ENCODE data around the gene SDR42E2. TPM values are rescaled to one million over a fixed set of nuclear protein-coding genes. Genes with fewer than 3 reads are reported as not detected.
"Not testable (repeated sequence)": the region's sequence is repeated elsewhere in the genome, so short reads cannot be mapped to it uniquely, and the experiment has no call there.

SDR42E2 gene
- total and polyA plus RNA-seq, 2 of the 8 experiments (the other 6 are each of a cell fraction or from before 2014, with no cell fraction given) = 0.08 TPM; not detected in 1

DNA sequence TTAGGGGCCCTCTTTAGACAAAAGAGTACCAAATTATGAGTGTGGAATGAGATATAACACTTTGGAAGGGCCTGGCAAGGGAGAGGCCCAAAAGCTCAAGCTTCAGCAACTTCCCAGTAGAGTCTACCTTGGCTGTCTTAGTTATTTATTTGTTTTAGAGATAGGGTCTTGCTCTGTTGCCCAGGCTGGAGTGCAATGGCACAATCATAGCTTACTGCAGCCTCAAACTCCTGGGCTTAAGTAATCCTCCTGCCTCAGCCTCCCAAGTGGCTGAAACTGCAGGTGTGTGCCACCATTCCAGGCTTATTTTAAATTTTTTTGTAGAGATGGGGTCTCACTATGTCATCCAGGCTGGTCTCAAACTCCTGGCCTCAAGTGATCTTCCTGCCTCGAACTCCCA, 10.3 kb downstream of the SDR42E2 start:
- H2AK5ac ChIP-seq (ENCODE audit: low read depth, low read length); H4K20me1 ChIP-seq (replicated peaks in 1 of 2; ENCODE audit: control insufficient read depth in 1 of 2, insufficient read depth in 2 of 2, low read length in 2 of 2); H3K27me3 ChIP-seq (replicated peaks in 1 of 4; ENCODE audit: control insufficient read depth in 3 of 4, extremely low read depth in 1 of 4, insufficient read depth in 3 of 4, low read length in 3 of 4); H3K4ac ChIP-seq (replicated peaks; ENCODE audit: insufficient read length, low read depth, low read length); H3K18ac ChIP-seq (ENCODE audit: extremely low read depth, low read length); H3K23me2 ChIP-seq (ENCODE audit: low read depth, low read length); H2BK12ac ChIP-seq (ENCODE audit: low read depth, low read length); H3K4me3 ChIP-seq (ENCODE audit: extremely low read depth in 1 of 4, insufficient read depth in 2 of 4, low read depth in 3 of 4, low read length in 4 of 4); DNase-seq (ENCODE audit: low read depth in 1 of 2, low spot score in 2 of 2); H3K27ac ChIP-seq (ENCODE audit: low read depth, low read length); H3K4me1 ChIP-seq (replicated peaks in 1 of 4; ENCODE audit: control insufficient read depth in 3 of 4, insufficient read depth in 4 of 4, low read length in 3 of 4); H3K14ac ChIP-seq (ENCODE audit: insufficient read length); H3K4me2 ChIP-seq (ENCODE audit: insufficient read depth in 1 of 2, low read depth in 2 of 2, low read length in 2 of 2); H3K9me3 ChIP-seq (ENCODE audit: insufficient read depth in 2 of 2, low read depth in 1 of 2, low read length in 1 of 2); H4K91ac ChIP-seq (replicated peaks; ENCODE audit: insufficient read length, low read length); H2BK20ac ChIP-seq (ENCODE audit: low read length); H3K79me2 ChIP-seq (ENCODE audit: control insufficient read depth in 1 of 2, insufficient read depth in 2 of 2, low read length in 2 of 2); H2AFZ ChIP-seq (ENCODE audit: low read length); H3K23ac ChIP-seq (ENCODE audit: insufficient read length); H3K79me1 ChIP-seq (ENCODE audit: low read depth, low read length); H2BK5ac ChIP-seq (ENCODE audit: low read depth, low read length); H4K5ac ChIP-seq (ENCODE audit: insufficient read length, low read depth, low read length); H3K56ac ChIP-seq (replicated peaks; ENCODE audit: insufficient read length, low read depth, low read length); H3K9ac ChIP-seq (replicated peaks in 1 of 4; ENCODE audit: extremely low read depth in 1 of 4, low read depth in 3 of 4, low read length in 3 of 4); H4K8ac ChIP-seq (ENCODE audit: extremely low read depth, insufficient read depth, low read length); FAIRE-seq; H3K36me3 ChIP-seq (ENCODE audit: control insufficient read depth in 2 of 4, insufficient read depth in 4 of 4, low read length in 3 of 4); H2BK120ac ChIP-seq (replicated peaks; ENCODE audit: low read depth, low read length); H2BK15ac ChIP-seq (ENCODE audit: low read length): not testable (repeated sequence)
- WGBS, 2 experiments (ENCODE audit: extremely low coverage in 1 of 2, insufficient coverage in 1 of 2, insufficient read length in 1 of 2, insufficient replicate concordance in 2 of 2, low coverage in 1 of 2, low lambda C conversion rate in 2 of 2, missing lambda C conversion rate in 1 of 2) = 83% methylated on average over 1 of the region's 1 CpG; no CpG with 5 or more reads in 1 of the 2 experiments
- ChIA-PET POLR2A (ENCODE audit: partially characterized antibody) (interaction anchor here (1.5 kb wide), 1 partner anchor 14 kb away, joined by 4 read pairs; no protein-coding TSS in a partner anchor), CTCF (ENCODE audit: partially characterized antibody) (interaction anchor here (1.4 kb wide), 1 partner anchor 128 kb away, joined by 4 read pairs; no protein-coding TSS in a partner anchor)
